ENCODE data around the gene STK32B. TPM values are rescaled to one million over a fixed set of nuclear protein-coding genes. Genes with fewer than 3 reads are reported as not detected.

Gene STK32B
- total RNA-seq, 2 donors from 2014 or later: not detected

DNA sequence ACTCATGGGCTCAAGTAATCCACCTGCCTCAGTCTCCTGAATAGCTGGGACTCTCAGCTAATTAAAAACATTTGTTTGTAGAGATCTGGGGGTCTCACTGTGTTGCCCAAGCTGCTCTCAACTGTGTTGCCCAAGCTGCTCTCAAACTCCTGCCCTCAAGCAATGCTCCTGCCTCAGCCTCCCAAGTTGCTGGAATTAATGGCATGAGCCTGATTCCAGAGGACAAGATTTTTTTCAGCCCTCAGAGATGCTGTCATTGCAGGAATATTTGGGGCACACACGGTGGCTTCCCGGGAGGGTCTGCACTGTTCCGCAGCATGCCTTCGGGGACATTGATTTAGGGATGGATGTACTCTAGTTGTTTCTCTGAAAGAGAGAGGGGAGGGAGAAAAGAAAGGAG, 49.7 kb downstream of the STK32B start:
- no peak for ATAC-seq
- no peak for DNase-seq (ENCODE audit: low spot score)
- no peak overlapping the region for H3K4me3 Mint-ChIP-seq
- peaks cover 13 to 33% of the 10 kb centered on the region in 2 donors for H3K27me3 Mint-ChIP-seq
- no peaks in the 10 kb centered on the region for H3K4me1 Mint-ChIP-seq (ENCODE audit: low read depth in 2 of 2)
- H3K9me3 Mint-ChIP-seq: no peaks in the 10 kb centered on the region
- no peak overlapping the region for H3K27ac Mint-ChIP-seq
- H3K36me3 Mint-ChIP-seq: no peaks in the 10 kb centered on the region

DNA sequence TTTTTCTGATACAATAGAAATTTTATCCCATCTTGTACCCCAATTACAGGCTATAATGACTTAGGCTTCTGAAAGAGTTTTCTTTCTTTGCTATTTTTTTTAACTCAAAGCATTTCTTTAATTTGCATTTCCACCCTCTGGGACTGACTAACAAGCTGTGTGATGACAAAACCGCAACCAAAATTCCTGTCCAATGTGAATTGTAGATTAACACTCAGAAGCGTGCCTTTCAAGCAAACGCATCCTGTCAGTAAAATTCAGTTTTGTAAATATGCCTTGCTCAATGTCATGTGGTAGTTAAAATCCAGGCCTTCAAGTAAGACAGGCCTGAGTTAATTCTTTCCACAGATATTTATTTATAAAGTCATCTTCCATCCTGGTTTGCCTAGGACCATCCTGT, 50.3 kb downstream of the STK32B start:
- no peaks in the 10 kb centered on the region for H3K9me3 Mint-ChIP-seq
- no peak for ATAC-seq
- no peaks in the 10 kb centered on the region for H3K36me3 Mint-ChIP-seq
- no peaks in the 10 kb centered on the region for H3K4me1 Mint-ChIP-seq (ENCODE audit: low read depth in 2 of 2)
- no peak overlapping the region for H3K27ac Mint-ChIP-seq
- peaks cover 13 to 33% of the 10 kb centered on the region in 2 donors for H3K27me3 Mint-ChIP-seq
- DNase-seq (ENCODE audit: low spot score): no peak
- H3K4me3 Mint-ChIP-seq: no peak overlapping the region

DNA sequence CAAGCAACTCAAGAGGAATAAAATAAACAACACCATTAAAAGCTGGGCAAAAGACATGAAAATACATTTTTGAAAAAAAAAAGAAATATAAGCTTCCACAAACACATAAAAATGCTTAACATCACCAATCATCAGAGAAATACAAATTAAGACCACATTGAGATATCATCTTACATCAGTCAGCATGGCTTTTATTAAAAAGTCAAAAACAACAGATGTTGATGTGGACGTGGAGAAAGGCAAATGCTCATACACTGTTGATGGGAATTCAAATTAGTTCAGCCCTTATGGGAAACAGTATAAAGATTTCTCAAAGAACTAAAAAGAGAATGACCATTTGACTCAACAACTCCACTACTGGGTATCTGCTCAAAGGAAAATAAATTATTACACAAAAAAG, 59.6 kb downstream of the STK32B start:
- Mint-ChIP-seq H3K27me3 (peaks cover 23 to 39% of the 10 kb centered on the region in 2 donors), H3K4me3 (no peak overlapping the region), H3K36me3 (no peaks in the 10 kb centered on the region), H3K4me1 (ENCODE audit: low read depth in 2 of 2) (no peaks in the 10 kb centered on the region), H3K27ac (no peak overlapping the region), H3K9me3 (no peaks in the 10 kb centered on the region)
- DNase-seq (ENCODE audit: low spot score) (no peak), ATAC-seq (no peak)

DNA sequence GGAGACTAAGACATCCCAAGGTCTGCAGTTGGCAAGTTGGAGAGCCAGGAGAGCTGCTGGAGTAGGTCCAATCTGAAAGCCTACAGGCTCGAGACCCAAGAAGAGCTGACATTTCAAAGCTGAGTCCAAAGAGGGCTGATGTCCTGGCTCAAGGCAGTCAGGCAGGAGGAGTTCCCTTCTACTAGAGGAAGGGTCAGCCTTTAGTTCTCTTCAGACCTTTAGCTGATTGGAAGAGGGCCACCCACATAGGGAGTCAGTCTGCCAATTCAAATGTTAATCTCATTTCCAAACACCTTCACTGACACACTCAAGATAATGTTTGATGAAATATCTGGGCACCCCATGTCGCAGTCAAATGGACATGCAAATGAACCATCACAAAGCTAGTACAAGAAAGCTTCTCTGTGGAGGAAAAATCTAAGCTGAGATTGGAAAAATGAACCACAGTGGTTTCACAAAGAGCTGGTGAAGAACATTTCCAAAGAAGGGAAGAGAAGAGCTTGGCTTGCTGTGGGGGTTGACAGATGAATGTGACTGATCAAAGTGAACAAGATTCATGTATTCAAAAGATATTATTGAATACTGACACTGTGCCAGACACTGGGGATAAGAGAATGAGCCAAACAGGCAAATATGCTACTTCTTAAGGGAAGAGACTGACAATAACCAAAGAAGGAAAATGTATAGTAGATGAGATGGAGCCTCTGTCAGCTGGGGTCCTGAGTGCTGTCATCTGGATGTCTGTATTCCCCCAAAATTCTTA, 61.2 kb downstream of the STK32B start:
- no peaks in the 10 kb centered on the region for H3K4me1 Mint-ChIP-seq (ENCODE audit: low read depth in 2 of 2)
- no peak overlapping the region for H3K4me3 Mint-ChIP-seq
- H3K9me3 Mint-ChIP-seq: no peaks in the 10 kb centered on the region
- ATAC-seq (no peak), DNase-seq (ENCODE audit: low spot score) (no peak)
- no peaks in the 10 kb centered on the region for H3K36me3 Mint-ChIP-seq
- no peak overlapping the region for H3K27ac Mint-ChIP-seq
- peaks cover 19 to 39% of the 10 kb centered on the region in 2 donors for H3K27me3 Mint-ChIP-seq

DNA sequence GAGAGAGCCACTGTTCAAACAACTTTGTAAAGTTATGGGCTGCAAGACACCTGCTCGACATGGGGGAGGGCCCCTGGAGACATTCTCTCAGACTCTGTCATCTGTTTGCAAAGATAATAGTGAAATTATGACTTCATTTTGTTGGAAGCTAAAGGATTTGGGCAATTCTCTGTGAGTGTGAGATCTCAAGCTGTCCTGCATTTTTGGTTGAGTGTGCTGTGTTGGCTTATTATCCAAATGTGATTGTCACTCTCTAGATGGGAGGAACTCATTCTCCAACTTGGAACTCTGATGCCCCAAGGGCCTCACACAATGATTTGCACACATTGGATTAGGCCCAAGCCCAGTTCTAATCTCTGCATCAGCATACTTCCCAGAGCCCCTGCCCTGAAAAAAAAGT, 63.7 kb downstream of the STK32B start:
- Mint-ChIP-seq H3K27me3 (peaks cover 12 to 33% of the 10 kb centered on the region in 2 donors), H3K36me3 (no peaks in the 10 kb centered on the region), H3K27ac (no peak overlapping the region), H3K4me3 (no peak overlapping the region), H3K4me1 (ENCODE audit: low read depth in 2 of 2) (no peaks in the 10 kb centered on the region), H3K9me3 (no peaks in the 10 kb centered on the region)
- ATAC-seq: no peak
- DNase-seq (ENCODE audit: low spot score): no peak

DNA sequence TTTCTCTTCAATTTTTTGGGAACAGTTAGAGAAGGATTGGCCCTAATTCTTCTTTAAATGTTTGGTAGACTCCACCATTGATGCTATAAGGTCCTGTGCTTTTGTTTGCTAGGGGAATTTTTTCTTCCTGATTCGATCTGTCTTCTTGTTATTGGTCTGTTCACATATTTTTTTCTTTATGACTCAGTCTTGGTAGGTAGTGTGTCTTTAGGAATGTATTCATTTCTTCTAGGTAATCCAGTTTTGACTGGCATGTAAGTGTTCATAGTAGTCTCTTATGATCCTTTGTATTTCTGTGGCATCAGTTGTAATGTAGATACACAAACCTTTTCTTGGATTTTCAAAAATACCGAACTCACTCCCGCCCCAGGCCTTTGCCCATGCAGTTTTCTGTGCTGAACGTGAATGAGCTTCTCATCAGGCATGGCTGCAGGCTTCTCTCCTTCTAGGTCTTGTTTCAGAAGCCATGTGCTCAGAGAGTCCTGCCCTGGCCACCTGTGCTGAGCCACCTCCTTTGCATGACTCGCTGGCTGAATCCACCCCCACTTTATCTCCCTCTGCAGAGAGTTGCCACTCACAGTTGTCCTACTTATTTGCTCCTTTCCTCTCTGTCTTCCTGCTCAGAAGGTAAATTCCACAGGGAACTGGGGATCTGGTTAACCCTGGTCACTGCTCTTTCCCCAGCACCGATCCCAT, 67.0 kb downstream of the STK32B start:
- Mint-ChIP-seq H3K4me3 (no peak overlapping the region), H3K4me1 (ENCODE audit: low read depth in 2 of 2) (no peaks in the 10 kb centered on the region), H3K27ac (no peak overlapping the region), H3K9me3 (no peaks in the 10 kb centered on the region), H3K27me3 (peaks cover 11 to 20% of the 10 kb centered on the region in 2 donors), H3K36me3 (no peaks in the 10 kb centered on the region)
- DNase-seq (ENCODE audit: low spot score) (no peak), ATAC-seq (no peak)

DNA sequence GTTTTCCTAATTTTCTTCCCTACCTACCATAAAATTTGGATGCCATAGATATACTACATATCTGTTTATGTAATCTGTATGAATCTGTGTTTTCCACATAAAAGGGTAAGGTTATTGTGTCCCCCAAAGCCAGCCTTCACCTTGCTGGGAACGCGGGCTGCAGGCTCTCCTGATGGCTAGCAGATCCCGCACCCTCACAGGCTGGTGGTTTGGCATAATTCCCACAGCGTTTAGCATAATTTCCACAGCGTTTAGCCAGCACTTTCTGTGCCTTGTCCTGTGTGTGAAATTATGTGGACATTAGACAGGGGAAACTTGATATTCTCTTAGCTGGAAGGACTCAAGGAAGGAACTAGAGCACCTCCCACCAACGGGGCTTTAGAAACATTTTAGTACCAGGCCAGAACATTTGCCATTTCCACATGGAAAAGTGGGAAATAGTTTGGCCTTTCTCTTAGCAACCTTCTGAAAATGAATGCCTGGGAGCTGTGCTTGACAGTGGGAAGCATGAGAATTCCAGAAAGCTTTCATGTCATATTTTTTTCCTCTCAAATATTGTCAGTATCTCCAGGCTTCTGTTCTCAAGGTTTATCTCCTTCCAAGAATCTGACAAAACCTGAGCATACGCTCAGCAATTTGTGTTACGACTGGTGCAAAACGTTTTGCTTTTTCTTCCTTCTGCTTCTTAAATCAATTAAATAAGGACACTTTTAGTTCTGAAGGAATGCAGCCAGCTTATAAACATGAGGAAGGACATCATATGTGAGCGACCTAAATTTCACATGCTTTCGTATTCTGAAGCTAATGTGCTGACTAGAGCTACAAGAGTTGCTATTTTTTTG, 67.9 kb downstream of the STK32B start:
- no peak for DNase-seq (ENCODE audit: low spot score)
- H3K4me1 Mint-ChIP-seq (ENCODE audit: low read depth in 2 of 2): no peaks in the 10 kb centered on the region
- H3K36me3 Mint-ChIP-seq: no peaks in the 10 kb centered on the region
- ATAC-seq: no peak
- no peaks in the 10 kb centered on the region for H3K9me3 Mint-ChIP-seq
- H3K27ac Mint-ChIP-seq: no peak overlapping the region
- peaks cover 10 to 16% of the 10 kb centered on the region in 2 donors for H3K27me3 Mint-ChIP-seq
- no peak overlapping the region for H3K4me3 Mint-ChIP-seq

DNA sequence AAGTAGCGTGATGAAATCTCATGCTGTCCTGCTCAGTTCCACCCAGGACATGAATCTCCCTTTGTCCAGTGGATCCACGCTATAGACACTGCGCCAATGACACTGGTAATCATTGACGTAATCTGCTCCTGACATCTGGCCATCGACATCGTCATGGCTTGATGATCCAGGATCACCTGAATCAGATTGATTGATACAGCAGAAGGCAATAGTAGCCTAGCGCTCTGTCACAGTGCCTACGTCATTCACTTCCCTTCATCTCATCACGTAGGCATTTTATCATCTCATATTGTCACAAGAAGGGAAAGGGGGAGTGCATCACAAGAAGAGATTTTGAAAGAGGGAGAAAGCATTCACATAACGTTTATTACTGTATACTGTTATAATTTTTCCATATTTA, 68.8 kb downstream of the STK32B start:
- no peaks in the 10 kb centered on the region for H3K36me3 Mint-ChIP-seq
- no peak for DNase-seq (ENCODE audit: low spot score)
- no peaks in the 10 kb centered on the region for H3K9me3 Mint-ChIP-seq
- no peaks in the 10 kb centered on the region for H3K4me1 Mint-ChIP-seq (ENCODE audit: low read depth in 2 of 2)
- ATAC-seq: no peak
- H3K27me3 Mint-ChIP-seq: peaks cover 12 to 15% of the 10 kb centered on the region in 2 donors
- no peak overlapping the region for H3K27ac Mint-ChIP-seq
- no peak overlapping the region for H3K4me3 Mint-ChIP-seq

DNA sequence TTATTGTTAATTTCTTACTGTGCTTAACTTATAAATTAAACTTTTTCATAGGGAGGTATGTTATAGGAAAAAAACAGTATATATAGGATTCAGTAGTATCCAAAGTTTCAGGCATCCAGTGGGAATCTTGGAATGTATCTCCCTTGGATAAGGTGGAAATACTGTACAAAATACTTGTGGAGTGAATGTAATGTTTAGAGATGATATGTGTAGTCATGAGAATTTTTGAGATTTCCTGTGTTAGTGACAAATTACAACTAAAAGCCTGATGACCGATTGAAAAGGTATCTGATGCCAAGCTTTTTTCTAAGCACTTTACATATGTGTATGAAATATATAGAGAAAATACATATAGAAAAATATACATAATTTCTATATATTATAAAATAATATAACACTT, 69.2 kb downstream of the STK32B start:
- Mint-ChIP-seq H3K9me3 (no peaks in the 10 kb centered on the region), H3K36me3 (no peaks in the 10 kb centered on the region), H3K4me3 (no peak overlapping the region), H3K27ac (no peak overlapping the region), H3K27me3 (peaks cover 13 to 15% of the 10 kb centered on the region in 2 donors), H3K4me1 (ENCODE audit: low read depth in 2 of 2) (no peaks in the 10 kb centered on the region)
- DNase-seq (ENCODE audit: low spot score): no peak
- no peak for ATAC-seq

DNA sequence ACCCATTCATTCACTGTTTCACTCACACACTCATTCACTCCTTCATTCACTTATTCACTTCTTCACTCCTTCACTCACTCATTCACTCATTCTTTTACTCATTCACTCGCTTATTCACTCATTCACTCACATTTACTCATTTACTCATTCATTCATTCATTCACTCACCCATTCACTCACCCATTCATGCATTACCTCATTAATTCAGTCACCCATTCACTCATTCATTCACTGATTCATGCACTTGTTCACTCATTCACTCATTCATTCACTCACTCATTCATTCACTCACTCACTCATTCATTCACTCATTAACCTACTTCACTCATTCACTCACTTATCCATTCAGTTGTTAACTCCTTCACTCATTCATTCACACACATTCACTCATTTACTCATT, 70.8 kb downstream of the STK32B start:
- Mint-ChIP-seq H3K4me1 (ENCODE audit: low read depth in 2 of 2) (no peaks in the 10 kb centered on the region), H3K27me3 (peaks cover 19 to 20% of the 10 kb centered on the region in 2 donors), H3K4me3 (no peak overlapping the region), H3K36me3 (no peaks in the 10 kb centered on the region), H3K9me3 (no peaks in the 10 kb centered on the region), H3K27ac (no peak overlapping the region)
- DNase-seq (ENCODE audit: low spot score) (no peak), ATAC-seq (no peak)

DNA sequence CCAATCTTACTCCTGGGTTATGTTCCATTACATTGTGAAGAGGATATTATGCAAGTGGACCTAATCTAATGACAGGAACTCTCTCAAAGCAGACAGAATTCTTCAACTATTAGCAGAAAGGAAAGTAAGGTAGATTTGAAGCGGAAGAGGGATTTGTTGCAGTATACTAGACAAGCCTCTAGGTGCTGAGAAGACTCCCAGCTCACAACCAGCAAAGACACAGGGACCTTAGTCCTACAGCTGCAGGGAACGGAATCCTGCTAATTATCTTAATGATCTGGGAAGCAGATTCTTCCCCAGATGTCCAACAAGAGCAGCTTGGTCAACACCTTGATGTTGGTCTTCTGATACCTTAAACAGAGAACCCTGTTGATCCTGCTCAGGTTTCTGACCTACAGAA, 73.6 kb downstream of the STK32B start:
- Mint-ChIP-seq H3K4me3 (no peak overlapping the region), H3K27ac (no peak overlapping the region), H3K27me3 (peaks cover 21 to 29% of the 10 kb centered on the region in 2 donors), H3K4me1 (ENCODE audit: low read depth in 2 of 2) (no peaks in the 10 kb centered on the region), H3K36me3 (no peaks in the 10 kb centered on the region), H3K9me3 (no peaks in the 10 kb centered on the region)
- no peak for ATAC-seq
- DNase-seq (ENCODE audit: low spot score): no peak

DNA sequence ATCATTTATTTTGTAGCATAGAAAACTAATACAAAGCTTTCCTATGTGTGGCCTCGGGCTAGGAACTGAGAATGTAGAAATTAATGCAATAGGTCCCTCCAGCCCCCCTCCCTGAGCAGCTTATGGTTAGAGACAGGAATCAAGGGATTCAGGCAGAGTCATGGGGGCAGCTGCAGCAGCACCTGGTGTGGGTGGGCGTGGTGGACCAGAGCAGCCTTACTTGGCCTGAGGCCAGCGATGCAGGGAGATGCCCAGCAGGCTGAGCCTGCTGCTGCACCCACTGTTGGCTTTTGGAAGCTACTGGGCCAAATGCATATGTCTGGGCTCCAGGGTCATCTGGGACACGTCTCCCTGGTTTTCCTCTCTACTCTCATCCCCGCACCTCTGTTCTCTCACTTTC, 74.0 kb downstream of the STK32B start:
- Mint-ChIP-seq H3K27ac (no peak overlapping the region), H3K4me3 (no peak overlapping the region), H3K27me3 (peaks cover 19 to 27% of the 10 kb centered on the region in 2 donors), H3K36me3 (no peaks in the 10 kb centered on the region), H3K4me1 (ENCODE audit: low read depth in 2 of 2) (no peaks in the 10 kb centered on the region), H3K9me3 (no peaks in the 10 kb centered on the region)
- DNase-seq (ENCODE audit: low spot score) (no peak), ATAC-seq (no peak)

DNA sequence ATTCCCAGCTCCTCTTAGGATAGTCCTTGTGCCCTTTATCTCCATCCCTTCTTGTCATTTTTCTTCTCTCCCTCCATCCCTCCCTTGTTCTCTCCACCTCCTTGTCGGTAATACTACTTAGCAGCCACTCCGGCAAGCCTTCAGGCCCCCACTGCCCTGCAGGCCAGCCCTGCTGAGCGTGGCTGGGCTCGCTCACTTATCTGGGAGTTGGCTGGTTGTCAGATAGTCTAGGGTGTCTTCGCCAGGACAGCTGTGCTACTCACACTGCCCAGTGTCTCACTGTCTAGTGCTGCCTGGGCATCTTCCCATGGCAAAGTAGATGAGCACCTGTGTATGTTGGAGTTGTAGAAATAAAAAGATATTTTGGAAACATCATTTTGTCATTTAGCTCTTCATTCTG, 75.0 kb downstream of the STK32B start:
- Mint-ChIP-seq H3K27ac (no peak overlapping the region), H3K36me3 (no peaks in the 10 kb centered on the region), H3K9me3 (no peaks in the 10 kb centered on the region), H3K27me3 (peaks cover 21 to 34% of the 10 kb centered on the region in 2 donors), H3K4me3 (no peak overlapping the region), H3K4me1 (ENCODE audit: low read depth in 2 of 2) (no peaks in the 10 kb centered on the region)
- no peak for ATAC-seq
- DNase-seq (ENCODE audit: low spot score): no peak

DNA sequence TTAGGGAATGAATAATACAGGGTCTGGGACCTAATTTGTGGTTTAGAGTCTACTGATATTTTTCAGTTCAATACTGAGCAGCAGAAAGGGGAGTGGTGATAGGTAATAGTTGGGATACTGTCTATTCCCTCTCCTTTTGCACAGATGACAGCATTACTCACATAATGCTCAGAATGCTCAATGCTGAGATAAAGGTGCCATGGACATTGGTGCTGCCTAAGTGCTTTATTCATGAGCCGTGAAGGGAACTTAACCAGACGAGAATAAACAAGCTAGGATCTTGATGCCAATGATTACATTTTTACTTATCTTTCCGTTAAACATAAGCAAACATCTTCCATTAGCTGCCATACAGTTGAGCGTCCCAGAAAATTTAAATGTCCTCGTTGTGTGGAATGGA, 75.6 kb downstream of the STK32B start:
- H3K4me1 Mint-ChIP-seq (ENCODE audit: low read depth in 2 of 2): no peaks in the 10 kb centered on the region
- no peak for DNase-seq (ENCODE audit: low spot score)

More for the DNA sequence above, 75.6 kb downstream of the STK32B start:
- Mint-ChIP-seq H3K27ac (no peak overlapping the region), H3K36me3 (peaks cover 6% of the 10 kb centered on the region), H3K9me3 (peaks cover 4% of the 10 kb centered on the region), H3K27me3 (peaks cover 27 to 40% of the 10 kb centered on the region in 2 donors), H3K4me3 (no peak overlapping the region)
- ATAC-seq: no peak
